HK-2 (cell line): Measurements from ENCODE around the gene CEACAM18.
"Not testable (repeated sequence)": the region's sequence is repeated elsewhere in the genome, so short reads cannot be mapped to it uniquely, and the experiment has no call there.

ENCODE experiments used
- DNase-seq: peaks from one replicate; pipeline ENCODE4 v3.0.0-alpha.2; 2018; ENCODE audit not compliant: unreplicated experiment

CEACAM18 gene

GRCh38 chr19:51478381-51479234 is at the start of gene CEACAM18:
Gene CEACAM18, plus strand, starts transcription at chr19:51478539.
- no peak for DNase-seq

GRCh38 chr19:51430221-51430620 is 48.1 kb upstream of the CEACAM18 start:
- DNase-seq, result no peak

- DNase-seq, result no peak
These were observed 47.2 kb upstream of the CEACAM18 start for GRCh38 chr19:51431124-51431523.

GRCh38 chr19:51433043-51433442 is 45.3 kb upstream of the CEACAM18 start:
- no peak for DNase-seq

GRCh38 chr19:51434456-51434855 is 43.9 kb upstream of the CEACAM18 start:
- DNase-seq, result no peak

GRCh38 chr19:51439021-51439465 is 39.3 kb upstream of the CEACAM18 start:
- no peak for DNase-seq

- no peak for DNase-seq
These were observed 38.3 kb upstream of the CEACAM18 start for GRCh38 chr19:51440052-51440451.

- peak; percentile 21 for DNase-seq
These were observed 37.4 kb upstream of the CEACAM18 start for GRCh38 chr19:51440846-51441409.

- no peak for DNase-seq
These were observed 36.6 kb upstream of the CEACAM18 start for GRCh38 chr19:51441410-51442390.

GRCh38 chr19:51447510-51447909 is 30.8 kb upstream of the CEACAM18 start:
- DNase-seq, result not testable (repeated sequence)

GRCh38 chr19:51448011-51448410 is 30.3 kb upstream of the CEACAM18 start:
- no peak for DNase-seq

GRCh38 chr19:51448411-51449016 is 29.8 kb upstream of the CEACAM18 start:
- DNase-seq, result no peak

- no peak for DNase-seq
These were observed 27.5 kb upstream of the CEACAM18 start for GRCh38 chr19:51450730-51451307.

GRCh38 chr19:51456541-51457290 is 21.6 kb upstream of the CEACAM18 start:
- no peak for DNase-seq

GRCh38 chr19:51457351-51458013 is 20.9 kb upstream of the CEACAM18 start:
- DNase-seq, result no peak

- DNase-seq, result no peak
These were observed 20.2 kb upstream of the CEACAM18 start, which contains the start of gene SIGLEC8 for GRCh38 chr19:51458051-51458645. Gene SIGLEC8, minus strand, starts transcription at chr19:51458454. Its CDS starts 67 bp downstream, at chr19:51458387.

- DNase-seq, result no peak
These were observed 19.3 kb upstream of the CEACAM18 start for GRCh38 chr19:51458899-51459505.

GRCh38 chr19:51460164-51460992 is 18.0 kb upstream of the CEACAM18 start:
- DNase-seq, result no peak
